ENCODE measurements around the gene ZSCAN31. TPM values are rescaled to one million over a fixed set of nuclear protein-coding genes. Genes with fewer than 3 reads are reported as not detected.

ZSCAN31 gene
- total and polyA plus RNA-seq, 10 of the 15 experiments (the other 5 are each of a cell fraction or from before 2014, with no cell fraction given) = 1.6 to 5.2 (median 2.9) TPM

DNA sequence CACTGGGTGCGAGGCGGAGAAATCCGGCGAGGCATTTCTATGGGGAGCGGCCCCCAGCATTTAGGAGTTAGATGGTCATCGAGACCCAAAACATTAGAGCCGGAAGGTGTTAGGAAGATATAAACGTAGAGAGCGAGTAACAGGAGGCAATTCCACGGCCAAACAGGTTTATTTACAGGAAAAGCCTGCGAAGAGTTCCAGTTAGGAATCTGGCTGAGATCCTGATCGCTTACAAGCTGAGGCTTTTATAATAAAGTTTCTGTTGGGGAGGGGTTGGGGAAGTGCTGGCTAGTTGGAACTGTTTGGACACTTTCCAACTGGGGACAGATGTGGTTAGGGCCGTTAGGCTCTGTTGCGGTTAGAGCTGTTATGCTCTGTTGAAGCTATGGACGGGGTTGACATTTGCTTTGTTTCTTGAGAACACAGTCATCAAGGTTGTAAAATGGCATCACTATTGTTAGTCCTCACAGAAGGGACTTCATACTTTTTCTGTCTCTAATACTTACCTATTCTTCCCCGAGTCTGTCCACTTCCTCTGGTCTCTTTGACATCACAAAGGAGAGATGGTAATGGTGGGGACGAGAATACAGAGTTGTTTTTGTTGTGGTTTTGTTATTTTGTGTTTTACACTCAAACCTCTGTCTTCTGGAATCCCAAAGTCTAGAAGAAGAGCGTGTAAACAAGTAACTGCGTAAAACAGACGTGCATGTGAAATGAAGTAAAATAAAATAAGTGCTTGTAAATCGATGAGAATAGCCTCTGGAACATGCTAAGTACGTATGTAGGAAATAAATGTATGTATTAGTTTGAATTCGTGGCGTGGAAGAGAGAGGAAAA lies 554 bp upstream of the ZSCAN31 start (continued):
- TF ChIP-seq IKZF1 (conservative IDR thresholded peaks at IDR 0.05) (peak; percentile 66), CHD2 (IDR thresholded peaks at IDR 0.05; ENCODE audit: borderline replicate concordance, low read depth, low read length) (no peak), NFIC (IDR thresholded peaks at IDR 0.05; ENCODE audit: low read depth, low read length) (no peak; the same call in 1 of the 2 replicates), NKRF (conservative IDR thresholded peaks at IDR 0.05) (peak; percentile 32; the same call in 1 of the 2 replicates), RAD21 (IDR thresholded peaks at IDR 0.05; ENCODE audit: insufficient read depth, low read depth, low read length) (no peak), SUPT20H (IDR thresholded peaks at IDR 0.05; ENCODE audit: borderline replicate concordance, control insufficient read depth, low read depth, low read length) (no peak), YY1 (IDR thresholded peaks at IDR 0.05; ENCODE audit: low read depth, low read length) (peak; percentile 92), PML (IDR thresholded peaks at IDR 0.05; ENCODE audit: low read length) (0 out of 2 replicates have a peak, but pooled peaks have one; percentile 22), POU2F2 (IDR thresholded peaks at IDR 0.05; ENCODE audit: borderline replicate concordance, low read depth, low read length) (no peak), SUZ12 (IDR thresholded peaks at IDR 0.05; ENCODE audit: unreplicated experiment) (no peak), CREB1 (IDR thresholded peaks at IDR 0.05; ENCODE audit: low read depth) (peak; percentile 67), LARP7 (IDR thresholded peaks at IDR 0.05) (no peak), NR2C2 (IDR thresholded peaks at IDR 0.05; ENCODE audit: borderline replicate concordance, control insufficient read depth, insufficient read length, low read depth) (no peak), TARDBP (IDR thresholded peaks at IDR 0.05; ENCODE audit: borderline replicate concordance) (no peak), FOS (IDR thresholded peaks at IDR 0.05; ENCODE audit: borderline replicate concordance, extremely low read depth, insufficient read length) (no peak), ETV6 (conservative IDR thresholded peaks at IDR 0.05 in 1 of 2, IDR thresholded peaks at IDR 0.05 in 1 of 2; ENCODE audit: borderline replicate concordance in 1 of 2, low read depth in 1 of 2) (no peak; a peak in 1 of 4 replicates), RUNX3 (IDR thresholded peaks at IDR 0.05; ENCODE audit: low read length) (peak; percentile 98), TAF1 (IDR thresholded peaks at IDR 0.05; ENCODE audit: borderline replicate concordance, low read depth, low read length) (no peak), HDAC2 (IDR thresholded peaks at IDR 0.05) (no peak), MTA2 (IDR thresholded peaks at IDR 0.05; ENCODE audit: low read depth) (0 out of 2 replicates have a peak, but pooled peaks have one; percentile 8), RELA (IDR thresholded peaks at IDR 0.05; ENCODE audit: borderline replicate concordance, partially characterized antibody) (no peak), MAX (IDR thresholded peaks at IDR 0.05; ENCODE audit: low read depth, low read length) (peak; percentile 7; the same call in 1 of the 2 replicates), ZNF24 (IDR thresholded peaks at IDR 0.05) (no peak), MYC (IDR thresholded peaks at IDR 0.05; ENCODE audit: insufficient read depth, insufficient read length, insufficient replicate concordance, low read length, severe bottlenecking) (no peak), ZBTB40 (IDR thresholded peaks at IDR 0.05; ENCODE audit: borderline replicate concordance) (no peak)

All from GM12878 (cell line).